MM.1S (cell line): ENCODE data around the gene TANGO2.

Experiments
- DNase-seq: peaks from one replicate; pipeline ENCODE4 v3.0.0-alpha.2; 2015
- H2AFZ ChIP-seq: fragments of 300-600 bp; sonication (generic); 2 replicates; pipeline ENCODE4 v1.6.0; 2016; ENCODE audit warnings: antibody characterized with exemption, low read length
- H3F3A ChIP-seq: fragments of 300-600 bp; sonication (generic); 2 replicates; pipeline ENCODE4 v1.6.1; 2016; ENCODE audit warnings: mild to moderate bottlenecking, antibody characterized with exemption, low read length, moderate library complexity, mixed read lengths; ENCODE audit not compliant: insufficient read depth
- H3K27ac ChIP-seq: fragments of 300-600 bp; sonication (generic); 2 replicates; pipeline ENCODE4 v1.5.1; 2016; ENCODE audit warnings: mild to moderate bottlenecking, low read length
- H3K27me3 ChIP-seq: fragments of 300-600 bp; sonication (generic); replicated peaks from 2 replicates; pipeline ENCODE4 v1.6.0; 2016; ENCODE audit warnings: low read length; ENCODE audit not compliant: insufficient read depth
- H3K36me3 ChIP-seq: fragments of 300-600 bp; sonication (generic); replicated peaks from 2 replicates; pipeline ENCODE4 v1.6.1; 2016; ENCODE audit warnings: mild to moderate bottlenecking, low read length, mixed read lengths; ENCODE audit not compliant: insufficient read depth
- H3K4me1 ChIP-seq: fragments of 300-600 bp; sonication (generic); 2 replicates; pipeline ENCODE4 v1.6.1; 2016; ENCODE audit warnings: low read length, mixed read lengths
- H3K4me2 ChIP-seq: fragments of 300-600 bp; sonication (generic); 2 replicates; pipeline ENCODE4 v1.6.0; 2016; ENCODE audit warnings: low read depth, low read length
- H3K4me3 ChIP-seq: fragments of 300-600 bp; sonication (generic); 2 replicates; pipeline ENCODE4 v1.5.1; 2016; ENCODE audit warnings: low read length, mixed read lengths
- H3K79me2 ChIP-seq: fragments of 300-600 bp; sonication (generic); 2 replicates; pipeline ENCODE4 v1.6.1; 2016; ENCODE audit warnings: mixed run types, low read length, mixed read lengths
- H3K9ac ChIP-seq: fragments of 300-600 bp; sonication (generic); 2 replicates; pipeline ENCODE4 v1.6.1; 2016; ENCODE audit warnings: low read length, mixed read lengths
- H3K9me2 ChIP-seq: fragments of 300-600 bp; sonication (generic); replicated peaks from 2 replicates; pipeline ENCODE4 v1.6.1; 2016; ENCODE audit warnings: mild to moderate bottlenecking, low read length, mixed read lengths; ENCODE audit not compliant: insufficient read depth
- H3K9me3 ChIP-seq: fragments of 300-600 bp; sonication (generic); replicated peaks from 2 replicates; pipeline ENCODE4 v1.6.1; 2016; ENCODE audit warnings: mild to moderate bottlenecking, low read length, mixed read lengths; ENCODE audit not compliant: insufficient read depth
- H4K20me1 ChIP-seq: fragments of 300-600 bp; sonication (generic); 2 replicates; pipeline ENCODE4 v1.6.1; 2016; ENCODE audit warnings: mild to moderate bottlenecking, low read length, moderate library complexity, mixed read lengths; ENCODE audit not compliant: insufficient read depth
- EZH2 ChIP-seq: fragments of 300-600 bp; sonication (generic); optimal IDR thresholded peaks from 2 replicates; pipeline ENCODE3; 2017; ENCODE audit warnings: low read depth, mild to moderate bottlenecking, antibody characterized with exemption, low read length, mixed read lengths
- EZH2phosphoT487 ChIP-seq: fragments of 300-600 bp; sonication (generic); IDR thresholded peaks from 2 replicates; pipeline ENCODE4 v1.6.1; 2018; ENCODE audit warnings: antibody characterized with exemption, low read length
- TF ChIP-seq, protein P1 (sequence below): fragments of 300-600 bp; sonication (generic); IDR thresholded peaks from 2 replicates; pipeline ENCODE4 v1.5.1; 2016; ENCODE audit warnings: antibody characterized with exemption, low read length, mixed read lengths

Gene TANGO2

DNA sequence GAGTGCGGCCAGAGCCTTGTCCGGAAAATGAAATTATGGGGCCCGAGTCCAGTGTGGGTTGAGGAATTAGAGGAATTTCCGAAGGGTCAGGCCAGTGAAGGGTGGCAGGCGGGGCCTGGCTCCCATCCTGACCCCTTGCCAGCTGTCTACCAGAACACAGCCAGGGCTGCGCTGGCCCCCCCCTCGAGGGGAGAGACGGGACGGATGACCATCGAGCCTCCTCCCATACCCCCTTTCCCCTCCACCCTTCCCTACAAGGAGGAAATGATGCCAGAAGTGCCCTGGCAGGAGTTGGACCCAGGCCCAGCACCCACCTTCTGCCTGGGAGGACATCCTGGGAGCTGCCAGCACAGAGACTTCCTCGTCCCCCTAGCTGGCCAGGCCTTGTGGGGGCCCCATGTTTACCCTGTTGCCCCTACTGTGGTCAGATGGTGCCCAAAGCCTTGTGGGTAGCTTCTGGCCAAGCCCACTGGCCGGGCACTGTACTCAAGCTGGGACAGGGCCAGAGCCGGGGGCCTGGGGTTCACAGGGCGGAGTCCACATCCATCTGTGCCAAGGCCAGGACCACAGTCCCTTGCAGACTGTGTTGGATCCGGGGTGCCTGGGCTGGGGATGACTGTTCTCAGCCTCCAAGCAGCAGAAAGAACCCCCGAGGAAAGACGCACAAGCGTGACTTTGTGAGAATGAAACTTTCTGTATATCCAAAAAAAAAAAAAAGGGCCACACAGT is 25.1 kb upstream of the TANGO2 start:
- Histone ChIP-seq H3K9me3 (no peaks in the 10 kb centered on the region), H2AFZ (no peak overlapping the region), H4K20me1 (no peaks in the 10 kb centered on the region), H3K4me2 (no peak overlapping the region), H3K9ac (no peak overlapping the region), H3F3A (no peaks in the 10 kb centered on the region), H3K9me2 (no peaks in the 10 kb centered on the region), H3K27ac (no peak overlapping the region), H3K4me1 (no peaks in the 10 kb centered on the region), H3K79me2 (no peaks in the 10 kb centered on the region), H3K27me3 (peaks cover 83% of the 10 kb centered on the region), H3K4me3 (no peak overlapping the region), H3K36me3 (no peaks in the 10 kb centered on the region)
- TF ChIP-seq, protein P1, sequence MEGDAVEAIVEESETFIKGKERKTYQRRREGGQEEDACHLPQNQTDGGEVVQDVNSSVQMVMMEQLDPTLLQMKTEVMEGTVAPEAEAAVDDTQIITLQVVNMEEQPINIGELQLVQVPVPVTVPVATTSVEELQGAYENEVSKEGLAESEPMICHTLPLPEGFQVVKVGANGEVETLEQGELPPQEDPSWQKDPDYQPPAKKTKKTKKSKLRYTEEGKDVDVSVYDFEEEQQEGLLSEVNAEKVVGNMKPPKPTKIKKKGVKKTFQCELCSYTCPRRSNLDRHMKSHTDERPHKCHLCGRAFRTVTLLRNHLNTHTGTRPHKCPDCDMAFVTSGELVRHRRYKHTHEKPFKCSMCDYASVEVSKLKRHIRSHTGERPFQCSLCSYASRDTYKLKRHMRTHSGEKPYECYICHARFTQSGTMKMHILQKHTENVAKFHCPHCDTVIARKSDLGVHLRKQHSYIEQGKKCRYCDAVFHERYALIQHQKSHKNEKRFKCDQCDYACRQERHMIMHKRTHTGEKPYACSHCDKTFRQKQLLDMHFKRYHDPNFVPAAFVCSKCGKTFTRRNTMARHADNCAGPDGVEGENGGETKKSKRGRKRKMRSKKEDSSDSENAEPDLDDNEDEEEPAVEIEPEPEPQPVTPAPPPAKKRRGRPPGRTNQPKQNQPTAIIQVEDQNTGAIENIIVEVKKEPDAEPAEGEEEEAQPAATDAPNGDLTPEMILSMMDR: no peak
- TF ChIP-seq EZH2phosphoT487 (no peak), EZH2 (no peak)
- no peak for DNase-seq

DNA sequence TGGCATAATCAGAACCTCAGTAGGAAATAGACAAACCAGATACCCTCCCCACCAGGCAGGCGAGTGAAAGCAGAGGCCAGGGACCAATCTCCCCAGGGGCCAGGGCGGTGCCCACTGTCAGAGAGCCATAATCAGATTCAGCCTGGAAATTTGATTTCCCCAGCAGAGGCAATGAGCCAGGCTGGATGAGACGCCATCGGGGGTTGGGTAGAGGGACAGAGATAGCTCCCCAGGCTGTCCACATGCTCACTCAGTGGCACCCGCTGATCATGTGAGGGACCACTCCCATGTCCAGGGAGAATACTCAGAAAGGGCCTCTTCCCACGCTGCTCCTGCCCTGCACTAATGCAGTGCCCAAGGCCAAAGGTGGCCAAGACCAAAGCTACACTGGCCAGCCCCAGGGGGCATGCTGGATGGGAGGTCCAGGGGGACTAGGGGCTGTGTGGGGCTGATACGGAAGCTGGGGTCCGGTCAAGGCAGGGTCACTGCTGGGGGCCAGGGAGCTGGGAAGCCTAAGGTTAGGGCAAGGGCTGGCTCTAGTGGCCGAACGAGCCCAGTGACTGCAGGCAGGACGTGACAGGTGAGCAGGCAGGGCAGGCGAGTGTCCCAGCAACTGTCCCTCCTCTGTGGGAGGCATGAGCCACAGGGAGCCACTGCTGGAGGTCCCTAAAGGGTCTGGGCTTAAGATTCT is 24.1 kb upstream of the TANGO2 start:
- no peak overlapping the region for H3K9ac ChIP-seq
- H3F3A ChIP-seq: no peaks in the 10 kb centered on the region
- H3K36me3 ChIP-seq: no peaks in the 10 kb centered on the region
- H4K20me1 ChIP-seq: no peaks in the 10 kb centered on the region
- no peak overlapping the region for H3K4me2 ChIP-seq
- TF ChIP-seq EZH2phosphoT487 (no peak), EZH2 (no peak)
- TF ChIP-seq, protein P1: no peak
- no peak overlapping the region for H3K27ac ChIP-seq
- no peak overlapping the region for H2AFZ ChIP-seq
- H3K9me2 ChIP-seq: no peaks in the 10 kb centered on the region
- no peak for DNase-seq
- H3K79me2 ChIP-seq: no peaks in the 10 kb centered on the region
- peaks cover 82% of the 10 kb centered on the region for H3K27me3 ChIP-seq
- no peak overlapping the region for H3K4me3 ChIP-seq
- no peaks in the 10 kb centered on the region for H3K4me1 ChIP-seq
- no peaks in the 10 kb centered on the region for H3K9me3 ChIP-seq

DNA sequence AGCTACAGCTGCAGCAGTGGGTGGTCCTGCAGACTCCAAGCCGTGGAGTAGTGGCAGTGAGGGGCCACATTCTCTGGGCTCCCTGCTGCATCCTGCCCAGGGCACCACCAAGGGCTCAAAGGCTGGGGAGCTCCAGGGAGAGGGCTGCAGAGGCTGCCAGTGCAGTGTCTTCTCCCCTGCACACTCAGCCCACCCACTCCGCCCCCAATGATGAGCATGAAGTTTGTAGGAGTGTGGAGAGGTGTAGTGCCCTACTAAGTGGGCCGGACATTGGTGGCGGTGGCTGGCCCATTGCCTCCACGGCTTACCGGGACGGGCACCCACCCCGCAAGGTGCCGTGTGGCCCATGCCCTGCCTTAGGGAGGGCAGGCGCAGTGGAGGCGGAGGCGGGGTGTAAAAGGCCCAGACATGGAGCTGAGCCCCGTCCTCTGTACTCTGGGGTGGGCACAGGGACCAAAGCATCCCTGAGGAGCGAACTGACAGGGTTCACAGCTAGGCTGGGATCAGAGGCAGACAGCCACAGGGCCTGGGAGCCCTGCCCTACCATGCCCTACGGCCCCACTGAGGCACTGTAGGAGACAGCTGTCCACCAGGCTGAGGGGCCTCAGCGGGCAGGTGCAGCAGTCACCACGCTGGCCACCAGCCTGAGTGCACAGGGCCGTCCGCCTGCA is 23.2 kb upstream of the TANGO2 start:
- H3K4me3 ChIP-seq: no peak overlapping the region
- H3K36me3 ChIP-seq: no peaks in the 10 kb centered on the region
- H3K9ac ChIP-seq: no peak overlapping the region

More for the DNA sequence above, 23.2 kb upstream of the TANGO2 start:
- no peak overlapping the region for H3K4me2 ChIP-seq
- no peaks in the 10 kb centered on the region for H4K20me1 ChIP-seq
- no peaks in the 10 kb centered on the region for H3F3A ChIP-seq
- H3K9me3 ChIP-seq: no peaks in the 10 kb centered on the region
- H3K27me3 ChIP-seq: peaks cover 82% of the 10 kb centered on the region
- no peaks in the 10 kb centered on the region for H3K4me1 ChIP-seq
- H3K27ac ChIP-seq: no peak overlapping the region
- no peak for DNase-seq
- TF ChIP-seq, protein P1: no peak
- TF ChIP-seq EZH2phosphoT487 (no peak), EZH2 (no peak)
- no peak overlapping the region for H2AFZ ChIP-seq
- no peaks in the 10 kb centered on the region for H3K79me2 ChIP-seq
- no peaks in the 10 kb centered on the region for H3K9me2 ChIP-seq
